Ammon's horn (tissue), 1 donor: Measurements from ENCODE around the gene AP3B1.
"Not testable (repeated sequence)": the region's sequence is repeated elsewhere in the genome, so short reads cannot be mapped to it uniquely, and the experiment has no call there.

Experiments used
- DNase-seq: peaks from one replicate; pipeline ENCODE4 v3.0.0-alpha.2; 2016; ENCODE audit warnings: low spot score

AP3B1 gene

GRCh38 chr5:78243091-78243490 lies 51.4 kb downstream of the AP3B1 start:
- no peak for DNase-seq

- DNase-seq, result no peak
Measured at GRCh38 chr5:78242001-78242400, 52.5 kb downstream of the AP3B1 start.

- no peak for DNase-seq
Measured at GRCh38 chr5:78237911-78238310, 56.6 kb downstream of the AP3B1 start.

GRCh38 chr5:78236046-78236445 lies 58.5 kb downstream of the AP3B1 start:
- DNase-seq, result no peak

- DNase-seq, result no peak
Measured at GRCh38 chr5:78235289-78235688, 59.2 kb downstream of the AP3B1 start.

- DNase-seq, result no peak
Measured at GRCh38 chr5:78234804-78235203, 59.7 kb downstream of the AP3B1 start.

GRCh38 chr5:78232163-78232562 lies 62.3 kb downstream of the AP3B1 start:
- DNase-seq, result no peak

GRCh38 chr5:78224358-78224757 lies 70.1 kb downstream of the AP3B1 start:
- no peak for DNase-seq

GRCh38 chr5:78221964-78222451 lies 72.5 kb downstream of the AP3B1 start:
- DNase-seq, result no peak

GRCh38 chr5:78221467-78221866 lies 73.0 kb downstream of the AP3B1 start:
- DNase-seq, result no peak

GRCh38 chr5:78215972-78216371 lies 78.5 kb downstream of the AP3B1 start:
- no peak for DNase-seq

GRCh38 chr5:78215565-78215964 lies 78.9 kb downstream of the AP3B1 start:
- no peak for DNase-seq

GRCh38 chr5:78213799-78214198 lies 80.7 kb downstream of the AP3B1 start:
- DNase-seq, result peak; percentile 66

GRCh38 chr5:78211052-78211451 lies 83.4 kb downstream of the AP3B1 start:
- DNase-seq, result no peak

GRCh38 chr5:78204241-78204640 lies 90.3 kb downstream of the AP3B1 start:
- DNase-seq, result no peak

- no peak for DNase-seq
Measured at GRCh38 chr5:78203815-78204214, 90.7 kb downstream of the AP3B1 start.

- DNase-seq, result no peak
Measured at GRCh38 chr5:78190402-78190801, 104.1 kb downstream of the AP3B1 start.

- DNase-seq, result not testable (repeated sequence)
Measured at GRCh38 chr5:78188681-78189080, 105.8 kb downstream of the AP3B1 start.

GRCh38 chr5:78187172-78187571 lies 107.3 kb downstream of the AP3B1 start:
- no peak for DNase-seq

- DNase-seq, result no peak
Measured at GRCh38 chr5:78182838-78183237, 111.7 kb downstream of the AP3B1 start.

GRCh38 chr5:78178356-78178755 lies 116.1 kb downstream of the AP3B1 start:
- no peak for DNase-seq

GRCh38 chr5:78170335-78170734 lies 124.2 kb downstream of the AP3B1 start:
- DNase-seq, result not testable (repeated sequence)

GRCh38 chr5:78162253-78162862 lies 132.1 kb downstream of the AP3B1 start:
- peak; percentile 54 for DNase-seq

- no peak for DNase-seq
Measured at GRCh38 chr5:78157001-78157400, 137.5 kb downstream of the AP3B1 start.
